ENCODE results near the gene R3HDM4.

DNA sequence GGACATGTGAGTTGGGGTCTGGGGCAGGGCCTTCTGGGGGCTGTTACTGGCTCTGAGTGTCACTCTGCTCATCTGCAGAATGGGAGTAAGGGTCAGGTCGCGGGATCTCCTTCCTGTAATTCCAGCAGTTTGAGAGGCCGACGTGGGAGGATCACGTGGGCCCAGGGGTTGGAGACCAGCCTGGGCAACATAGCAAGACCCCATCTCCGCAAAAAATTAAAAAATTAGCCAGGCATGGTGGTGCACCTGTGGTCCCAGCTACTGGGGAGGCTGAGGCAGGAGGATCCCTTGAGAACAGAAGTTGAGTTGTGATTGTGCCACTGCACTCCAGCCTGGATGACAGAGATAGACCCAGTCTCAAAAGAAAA, 16.9 kb upstream of the R3HDM4 start:
- TF ChIP-seq EZH2 (IDR thresholded peaks at IDR 0.05; ENCODE audit: low read depth) = no peak
- TF ChIP-seq, protein P1, sequence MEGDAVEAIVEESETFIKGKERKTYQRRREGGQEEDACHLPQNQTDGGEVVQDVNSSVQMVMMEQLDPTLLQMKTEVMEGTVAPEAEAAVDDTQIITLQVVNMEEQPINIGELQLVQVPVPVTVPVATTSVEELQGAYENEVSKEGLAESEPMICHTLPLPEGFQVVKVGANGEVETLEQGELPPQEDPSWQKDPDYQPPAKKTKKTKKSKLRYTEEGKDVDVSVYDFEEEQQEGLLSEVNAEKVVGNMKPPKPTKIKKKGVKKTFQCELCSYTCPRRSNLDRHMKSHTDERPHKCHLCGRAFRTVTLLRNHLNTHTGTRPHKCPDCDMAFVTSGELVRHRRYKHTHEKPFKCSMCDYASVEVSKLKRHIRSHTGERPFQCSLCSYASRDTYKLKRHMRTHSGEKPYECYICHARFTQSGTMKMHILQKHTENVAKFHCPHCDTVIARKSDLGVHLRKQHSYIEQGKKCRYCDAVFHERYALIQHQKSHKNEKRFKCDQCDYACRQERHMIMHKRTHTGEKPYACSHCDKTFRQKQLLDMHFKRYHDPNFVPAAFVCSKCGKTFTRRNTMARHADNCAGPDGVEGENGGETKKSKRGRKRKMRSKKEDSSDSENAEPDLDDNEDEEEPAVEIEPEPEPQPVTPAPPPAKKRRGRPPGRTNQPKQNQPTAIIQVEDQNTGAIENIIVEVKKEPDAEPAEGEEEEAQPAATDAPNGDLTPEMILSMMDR (conservative IDR thresholded peaks at IDR 0.05) = no peak

Data from PC-9 (cell line).